ENCODE results near the gene SLC36A1. TPM values are rescaled to one million over a fixed set of nuclear protein-coding genes. Genes with fewer than 3 reads are reported as not detected.

Gene SLC36A1
- polyA plus RNA-seq, 1 donor (not counting 4 experiments of a cell fraction or from before 2014, with no cell fraction given) = 9.6 TPM

DNA sequence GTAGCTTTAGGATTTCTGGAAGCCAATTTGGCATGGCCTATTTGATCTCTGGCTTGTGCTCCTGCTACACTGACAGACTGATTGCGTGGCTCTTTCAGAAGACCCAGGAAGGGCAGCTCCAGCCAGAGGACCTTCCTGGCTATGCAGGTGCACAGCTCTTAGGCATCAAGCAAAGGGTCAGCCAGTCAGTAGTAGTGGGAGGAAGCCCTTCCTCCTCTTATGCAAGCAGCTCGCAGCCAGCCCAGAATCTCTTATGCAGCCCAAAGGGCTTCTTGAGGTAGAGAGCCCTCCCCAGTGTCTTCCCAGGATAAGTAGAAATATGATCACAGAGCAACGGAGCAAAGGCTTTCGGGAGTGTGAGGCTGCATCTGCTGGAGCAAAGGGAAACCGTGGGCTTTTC is 43.2 kb downstream of the SLC36A1 start:
- TF ChIP-seq EZH2 (IDR thresholded peaks at IDR 0.05; ENCODE audit: low read length) = no peak
- TF ChIP-seq, protein P1, sequence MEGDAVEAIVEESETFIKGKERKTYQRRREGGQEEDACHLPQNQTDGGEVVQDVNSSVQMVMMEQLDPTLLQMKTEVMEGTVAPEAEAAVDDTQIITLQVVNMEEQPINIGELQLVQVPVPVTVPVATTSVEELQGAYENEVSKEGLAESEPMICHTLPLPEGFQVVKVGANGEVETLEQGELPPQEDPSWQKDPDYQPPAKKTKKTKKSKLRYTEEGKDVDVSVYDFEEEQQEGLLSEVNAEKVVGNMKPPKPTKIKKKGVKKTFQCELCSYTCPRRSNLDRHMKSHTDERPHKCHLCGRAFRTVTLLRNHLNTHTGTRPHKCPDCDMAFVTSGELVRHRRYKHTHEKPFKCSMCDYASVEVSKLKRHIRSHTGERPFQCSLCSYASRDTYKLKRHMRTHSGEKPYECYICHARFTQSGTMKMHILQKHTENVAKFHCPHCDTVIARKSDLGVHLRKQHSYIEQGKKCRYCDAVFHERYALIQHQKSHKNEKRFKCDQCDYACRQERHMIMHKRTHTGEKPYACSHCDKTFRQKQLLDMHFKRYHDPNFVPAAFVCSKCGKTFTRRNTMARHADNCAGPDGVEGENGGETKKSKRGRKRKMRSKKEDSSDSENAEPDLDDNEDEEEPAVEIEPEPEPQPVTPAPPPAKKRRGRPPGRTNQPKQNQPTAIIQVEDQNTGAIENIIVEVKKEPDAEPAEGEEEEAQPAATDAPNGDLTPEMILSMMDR (optimal IDR thresholded peaks at IDR 0.05 in 1 of 3, IDR thresholded peaks at IDR 0.05 in 1 of 3, conservative IDR thresholded peaks at IDR 0.05 in 1 of 3; ENCODE audit: extremely low read depth in 1 of 3, insufficient read depth in 2 of 3, low read length in 3 of 3) = no peak
- no peak for DNase-seq (ENCODE audit: low read depth, low spot score)
- Histone ChIP-seq H3K27me3 (ENCODE audit: control insufficient read depth, extremely low read depth, insufficient read depth, low read length) (no peaks in the 10 kb centered on the region), H3K9ac (ENCODE audit: control insufficient read depth, extremely low read depth, insufficient read depth, low read length) (no peak overlapping the region), H3K4me3 (ENCODE audit: control insufficient read depth in 2 of 3, extremely low read depth in 1 of 3, insufficient read depth in 2 of 3, low read depth in 1 of 3, low read length in 3 of 3) (no peak overlapping the region), H3K4me2 (ENCODE audit: control insufficient read depth, extremely low read depth, insufficient read depth, low read depth, low read length) (no peak overlapping the region), H3K9me1 (ENCODE audit: control insufficient read depth, extremely low read depth, insufficient read depth, low read length) (no peaks in the 10 kb centered on the region), H3K9me3 (ENCODE audit: control insufficient read depth, low read depth, low read length) (no peaks in the 10 kb centered on the region), H3K27ac (ENCODE audit: control insufficient read depth, insufficient read depth, low read length) (no peak overlapping the region), H3K79me2 (ENCODE audit: control insufficient read depth, insufficient read depth, low read length) (no peaks in the 10 kb centered on the region), H4K20me1 (ENCODE audit: control insufficient read depth, extremely low read depth, insufficient read depth, low read length) (no peaks in the 10 kb centered on the region), H3K4me1 (ENCODE audit: control insufficient read depth, extremely low read depth, insufficient read depth, low read length) (peaks cover 9% of the 10 kb centered on the region), H2AFZ (ENCODE audit: control insufficient read depth, low read length) (no peak overlapping the region), H3K36me3 (ENCODE audit: control insufficient read depth in 2 of 2, extremely low read depth in 1 of 2, insufficient read depth in 2 of 2, low read length in 2 of 2) (peaks cover 5 to 14% of the 10 kb centered on the region in 2 experiments)
- FAIRE-seq = no peak
- dilution Hi-C loops (cut with MboI; ENCODE audit: extremely low pct_ligation_motif_present, low sequenced_read_pairs) = no loop called here

DNA sequence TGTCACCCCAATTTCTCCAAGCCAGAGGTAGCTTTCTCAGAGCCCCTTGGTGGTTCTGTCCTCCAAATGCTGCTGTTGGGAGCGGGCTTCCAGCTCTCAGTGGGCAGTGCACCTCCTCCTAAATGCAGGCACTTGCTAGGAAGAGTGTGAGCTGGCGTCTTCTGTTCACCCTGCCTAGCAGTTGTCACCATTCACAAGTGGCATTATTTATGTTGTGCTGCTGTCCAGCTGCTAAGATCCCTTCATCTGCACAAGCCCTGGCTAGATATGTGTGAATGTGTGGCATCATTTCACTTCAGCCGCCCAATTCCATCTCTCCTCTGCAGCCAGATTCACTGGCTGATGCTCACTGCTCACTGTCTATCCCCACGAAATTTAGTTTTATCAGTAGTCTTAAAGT is 43.7 kb downstream of the SLC36A1 start:
- FAIRE-seq (no peak), DNase-seq (ENCODE audit: low read depth, low spot score) (no peak)
- H3K4me1 ChIP-seq (ENCODE audit: control insufficient read depth, extremely low read depth, insufficient read depth, low read length) = peaks cover 9% of the 10 kb centered on the region
- H2AFZ ChIP-seq (ENCODE audit: control insufficient read depth, low read length) = no peak overlapping the region
- no peak overlapping the region for H3K4me3 ChIP-seq (ENCODE audit: control insufficient read depth in 2 of 3, extremely low read depth in 1 of 3, insufficient read depth in 2 of 3, low read depth in 1 of 3, low read length in 3 of 3)
- H3K79me2 ChIP-seq (ENCODE audit: control insufficient read depth, insufficient read depth, low read length) = no peaks in the 10 kb centered on the region
- H3K36me3 ChIP-seq (ENCODE audit: control insufficient read depth in 2 of 2, extremely low read depth in 1 of 2, insufficient read depth in 2 of 2, low read length in 2 of 2) = peaks cover 5 to 13% of the 10 kb centered on the region in 2 experiments
- H3K4me2 ChIP-seq (ENCODE audit: control insufficient read depth, extremely low read depth, insufficient read depth, low read depth, low read length) = no peak overlapping the region
- H3K9me1 ChIP-seq (ENCODE audit: control insufficient read depth, extremely low read depth, insufficient read depth, low read length) = no peaks in the 10 kb centered on the region
- dilution Hi-C loops (cut with MboI; ENCODE audit: extremely low pct_ligation_motif_present, low sequenced_read_pairs) = no loop called here
- no peak overlapping the region for H3K27ac ChIP-seq (ENCODE audit: control insufficient read depth, insufficient read depth, low read length)
- no peaks in the 10 kb centered on the region for H3K27me3 ChIP-seq (ENCODE audit: control insufficient read depth, extremely low read depth, insufficient read depth, low read length)
- no peaks in the 10 kb centered on the region for H3K9me3 ChIP-seq (ENCODE audit: control insufficient read depth, low read depth, low read length)
- H4K20me1 ChIP-seq (ENCODE audit: control insufficient read depth, extremely low read depth, insufficient read depth, low read length) = no peaks in the 10 kb centered on the region
- TF ChIP-seq EZH2 (IDR thresholded peaks at IDR 0.05; ENCODE audit: low read length) = no peak
- TF ChIP-seq, protein P1 (optimal IDR thresholded peaks at IDR 0.05 in 1 of 3, IDR thresholded peaks at IDR 0.05 in 1 of 3, conservative IDR thresholded peaks at IDR 0.05 in 1 of 3; ENCODE audit: extremely low read depth in 1 of 3, insufficient read depth in 2 of 3, low read length in 3 of 3) = no peak
- H3K9ac ChIP-seq (ENCODE audit: control insufficient read depth, extremely low read depth, insufficient read depth, low read length) = no peak overlapping the region
